ENCODE data around the gene PCBP3.
"Not testable (repeated sequence)": the region's sequence is repeated elsewhere in the genome, so short reads cannot be mapped to it uniquely, and the experiment has no call there.

- not testable (repeated sequence) for TF ChIP-seq CTCF (conservative IDR thresholded peaks at IDR 0.05); EZH2 (IDR thresholded peaks at IDR 0.05; ENCODE audit: low read depth)
Observed at GRCh38 chr21:45621435-45622331, 21.8 kb upstream of the PCBP3 start.
